CD4-positive, alpha-beta memory T cell (primary cell): Measurements from ENCODE around the gene PHAX. TPM values are rescaled to one million over a fixed set of nuclear protein-coding genes. Genes with fewer than 3 reads are reported as not detected.
"Not testable (repeated sequence)": the region's sequence is repeated elsewhere in the genome, so short reads cannot be mapped to it uniquely, and the experiment has no call there.

Source experiments
- CTCF ChIA-PET: fragments of 350-600 bp; sonication (Branson Sonifier 250); formaldehyde crosslinking; loops from one replicate; lab custom pipeline; 2021; ENCODE audit warnings: inconsistent platforms; ENCODE audit not compliant: partially characterized antibody; lab: Charles Lee
- POLR2A ChIA-PET: fragments of 350-600 bp; sonication (Branson Sonifier 250); formaldehyde crosslinking; loops from one replicate; lab custom pipeline; 2021; ENCODE audit not compliant: partially characterized antibody; lab: Charles Lee
- DNase-seq, 5 donors: peaks; one replicate each; pipeline versions ENCODE4 v3.0.0 to v3.0.0-alpha.2; 2020 to 2022; ENCODE audit warnings: mixed read lengths in 1 of 5
- H3K27ac ChIP-seq: one replicate; pipeline ENCODE4 v1.7.0; 2013; ENCODE audit warnings: low read depth, low read length
- H3K27me3 ChIP-seq: 2 replicates; pipeline ENCODE4 v1.7.0; 2013; ENCODE audit warnings: mild to moderate bottlenecking, low read length, moderate library complexity; ENCODE audit not compliant: insufficient read depth
- H3K36me3 ChIP-seq: 2 replicates; pipeline ENCODE4 v1.7.0; 2013; ENCODE audit warnings: mild to moderate bottlenecking, low read length, moderate library complexity; ENCODE audit not compliant: insufficient read depth
- H3K4me1 ChIP-seq: 2 replicates; pipeline ENCODE4 v1.7.0; 2013; ENCODE audit warnings: mild to moderate bottlenecking, low read length, moderate library complexity; ENCODE audit not compliant: insufficient read depth
- H3K4me3 ChIP-seq, 2 donors: one replicate each; pipeline ENCODE4 v1.7.0; 2013; ENCODE audit warnings: low read length in 2 of 2, mild to moderate bottlenecking in 1 of 2
- H3K9me3 ChIP-seq, 2 donors: one replicate each; pipeline ENCODE4 v1.7.0; 2013; ENCODE audit warnings: low read length in 2 of 2, control low read depth in 1 of 2; ENCODE audit not compliant: control insufficient read depth in 1 of 2
- H3K27ac Mint-ChIP-seq, 7 donors: one replicate each; pipeline ENCODE4 v1.8.0; 2020 to 2021; ENCODE audit warnings: mixed read lengths in 7 of 7, mild to moderate bottlenecking in 6 of 7, inconsistent platforms in 3 of 7, moderate library complexity in 3 of 7
- H3K27me3 Mint-ChIP-seq, 2 donors: one replicate each; pipeline ENCODE4 v1.8.0; 2020 to 2021; ENCODE audit warnings: mixed read lengths in 2 of 2
- H3K36me3 Mint-ChIP-seq, 2 donors: one replicate each; pipeline ENCODE4 v1.8.0; 2020 to 2021; ENCODE audit warnings: mixed read lengths in 2 of 2, inconsistent platforms in 1 of 2, mild to moderate bottlenecking in 1 of 2
- H3K4me1 Mint-ChIP-seq, 4 donors: one replicate each; pipeline ENCODE4 v1.8.0; 2020 to 2021; ENCODE audit warnings: mixed read lengths in 4 of 4, mild to moderate bottlenecking in 1 of 4
- H3K4me3 Mint-ChIP-seq, 8 donors: one replicate each; pipeline ENCODE4 v1.8.0; 2020 to 2021; ENCODE audit warnings: mixed read lengths in 8 of 8, mild to moderate bottlenecking in 7 of 8, moderate library complexity in 6 of 8, inconsistent platforms in 3 of 8
- H3K9me3 Mint-ChIP-seq, 8 donors: one replicate each; pipeline ENCODE4 v1.8.0; 2020 to 2021; ENCODE audit warnings: mixed read lengths in 8 of 8, mild to moderate bottlenecking in 5 of 8, inconsistent platforms in 3 of 8, moderate library complexity in 1 of 8
- intact Hi-C: fragments of 100-400 bp; cut with micrococcal nuclease; formaldehyde crosslinking; loops from one replicate; pipeline ENCODE4 v1.15.1; 2023
- polyA plus RNA-seq, 2 donors: library from polyadenylated mRNA; unstranded; fragments of 300-500 nt; fragmentation: Illumina TruSeq; gene quantifications; one replicate each; pipeline ENCODE4 v1.2.3, GENCODE V29; 2021
- total RNA-seq, 2 experiments: library from RNA; stranded (reverse); gene quantifications; one replicate each; pipeline ENCODE4 v1.2.3, GENCODE V29; 2021

The PHAX gene
- total and polyA plus RNA-seq, 4 experiments from 2014 or later: 41.2 to 112 (median 51.7) TPM

- H3K4me1 Mint-ChIP-seq: no peaks in the 10 kb centered on the region
- Histone ChIP-seq H3K27me3 (no peaks in the 10 kb centered on the region), H3K4me1 (no peaks in the 10 kb centered on the region), H3K27ac (no peak overlapping the region), H3K36me3 (no peaks in the 10 kb centered on the region), H3K9me3 (no peaks in the 10 kb centered on the region), H3K4me3 (no peak overlapping the region)
- H3K9me3 Mint-ChIP-seq: peaks cover 0 to 9% (median 7%) of the 10 kb centered on the region in 8 donors
- intact Hi-C loops: no loop called here
- no peaks in the 10 kb centered on the region for H3K27me3 Mint-ChIP-seq
- POLR2A ChIA-PET: no interaction called here
- no peak for DNase-seq
- no peaks in the 10 kb centered on the region for H3K36me3 Mint-ChIP-seq
- H3K4me3 Mint-ChIP-seq: no peak overlapping the region
- H3K27ac Mint-ChIP-seq: no peak overlapping the region
- CTCF ChIA-PET: no interaction called here
Observed at GRCh38 chr5:126641387-126641786, 40.6 kb downstream of the PHAX start.

GRCh38 chr5:126645132-126645531, 44.4 kb downstream of the PHAX start:
- Histone ChIP-seq H3K27ac (no peak overlapping the region), H3K36me3 (no peaks in the 10 kb centered on the region), H3K4me1 (no peaks in the 10 kb centered on the region), H3K9me3 (no peaks in the 10 kb centered on the region), H3K4me3 (no peak overlapping the region), H3K27me3 (no peaks in the 10 kb centered on the region)
- Mint-ChIP-seq H3K27ac (no peak overlapping the region), H3K36me3 (no peaks in the 10 kb centered on the region), H3K4me1 (no peaks in the 10 kb centered on the region), H3K9me3 (peaks cover 0 to 9% (median 7%) of the 10 kb centered on the region in 8 donors), H3K4me3 (no peak overlapping the region), H3K27me3 (peaks cover 4 to 7% of the 10 kb centered on the region in 2 donors)
- ChIA-PET POLR2A (no interaction called here), CTCF (no interaction called here)
- no peak for DNase-seq
- intact Hi-C loops: no loop called here

GRCh38 chr5:126647071-126647470, 46.3 kb downstream of the PHAX start:
- CTCF ChIA-PET: interaction anchor here (0.9 kb wide), 1 partner anchor 9 kb away, joined by 7 read pairs; no protein-coding TSS in a partner anchor
- POLR2A ChIA-PET: no interaction called here
- Mint-ChIP-seq H3K4me3 (no peak overlapping the region), H3K27ac (no peak overlapping the region), H3K27me3 (peaks cover 5 to 7% of the 10 kb centered on the region in 2 donors), H3K36me3 (no peaks in the 10 kb centered on the region), H3K4me1 (no peaks in the 10 kb centered on the region), H3K9me3 (peaks cover 0 to 9% (median 7%) of the 10 kb centered on the region in 8 donors)
- no peaks in the 10 kb centered on the region for H3K27me3 ChIP-seq
- intact Hi-C loops: no loop called here
- H3K36me3 ChIP-seq: no peaks in the 10 kb centered on the region
- no peaks in the 10 kb centered on the region for H3K4me1 ChIP-seq
- H3K4me3 ChIP-seq: no peak overlapping the region
- no peak overlapping the region for H3K27ac ChIP-seq
- no peaks in the 10 kb centered on the region for H3K9me3 ChIP-seq
- no peak for DNase-seq

GRCh38 chr5:126648471-126648870, 47.7 kb downstream of the PHAX start:
- Histone ChIP-seq H3K9me3 (no peaks in the 10 kb centered on the region), H3K36me3 (no peaks in the 10 kb centered on the region), H3K4me1 (no peaks in the 10 kb centered on the region), H3K4me3 (no peak overlapping the region), H3K27ac (no peak overlapping the region), H3K27me3 (no peaks in the 10 kb centered on the region)
- CTCF ChIA-PET: no interaction called here
- Mint-ChIP-seq H3K27me3 (peaks cover 5 to 7% of the 10 kb centered on the region in 2 donors), H3K27ac (no peak overlapping the region), H3K9me3 (peaks cover 0 to 9% (median 7%) of the 10 kb centered on the region in 8 donors), H3K4me3 (no peak overlapping the region), H3K4me1 (no peaks in the 10 kb centered on the region), H3K36me3 (no peaks in the 10 kb centered on the region)
- DNase-seq: no peak
- POLR2A ChIA-PET: no interaction called here
- intact Hi-C loops: no loop called here

DNA sequence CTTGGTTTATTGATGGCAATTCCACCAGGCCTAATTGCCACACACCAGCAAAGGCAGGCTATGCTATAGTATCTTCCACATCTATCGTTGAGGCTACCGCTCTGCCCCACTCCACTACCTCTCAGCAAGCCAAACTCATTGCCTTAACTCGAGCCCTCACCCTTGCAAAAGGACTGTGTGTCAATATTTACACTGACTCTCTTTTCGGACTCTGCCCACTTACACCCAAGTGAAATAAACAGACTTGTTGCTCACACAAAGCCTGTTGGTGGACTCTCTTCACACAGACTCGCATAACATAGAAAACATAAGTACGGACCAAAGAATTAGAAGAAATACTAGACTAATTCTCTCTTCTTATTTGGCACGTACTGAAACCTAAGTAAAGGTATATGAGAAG, 48.3 kb downstream of the PHAX start:
- H3K4me1 ChIP-seq, H3K36me3 ChIP-seq, H3K4me3 ChIP-seq, DNase-seq, H3K27me3 ChIP-seq, H3K9me3 ChIP-seq, H3K27me3 Mint-ChIP-seq, POLR2A ChIA-PET, CTCF ChIA-PET, H3K27ac Mint-ChIP-seq, H3K27ac ChIP-seq, H3K4me3 Mint-ChIP-seq, H3K9me3 Mint-ChIP-seq, H3K36me3 Mint-ChIP-seq, H3K4me1 Mint-ChIP-seq, intact Hi-C loops: not testable (repeated sequence)

- H3K9me3 Mint-ChIP-seq, H3K27ac ChIP-seq, H3K4me3 Mint-ChIP-seq, H3K9me3 ChIP-seq, H3K27me3 Mint-ChIP-seq, intact Hi-C loops, H3K36me3 Mint-ChIP-seq, H3K36me3 ChIP-seq, H3K4me3 ChIP-seq, H3K27me3 ChIP-seq, H3K4me1 ChIP-seq, CTCF ChIA-PET, POLR2A ChIA-PET, DNase-seq, H3K27ac Mint-ChIP-seq, H3K4me1 Mint-ChIP-seq: not testable (repeated sequence)
Observed at GRCh38 chr5:126649709-126650108, 49.0 kb downstream of the PHAX start.

DNA sequence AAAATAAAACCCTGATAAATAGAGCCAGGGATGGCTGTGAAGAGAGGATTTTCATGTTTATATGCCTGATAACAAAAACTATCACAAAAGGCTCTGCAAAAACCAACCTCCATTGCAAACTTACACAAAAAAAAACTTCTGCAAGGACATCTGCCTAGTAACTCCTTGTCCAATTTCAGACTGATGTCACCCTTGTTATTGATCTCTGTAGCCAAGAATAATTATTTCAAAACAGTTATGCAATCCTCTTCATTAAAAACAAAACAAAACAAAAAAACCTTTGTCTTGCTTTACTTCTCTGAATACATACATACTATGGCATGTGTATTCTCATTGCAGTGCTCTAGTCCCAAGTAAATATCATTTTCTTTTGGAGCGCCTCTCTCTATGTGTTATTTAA, 49.7 kb downstream of the PHAX start:
- H3K4me1 ChIP-seq: no peaks in the 10 kb centered on the region
- no peak for DNase-seq
- Mint-ChIP-seq H3K27me3 (peaks cover 5 to 7% of the 10 kb centered on the region in 2 donors), H3K36me3 (no peaks in the 10 kb centered on the region), H3K9me3 (peaks cover 0 to 5% (median 2%) of the 10 kb centered on the region in 8 donors), H3K27ac (no peak overlapping the region), H3K4me3 (no peak overlapping the region), H3K4me1 (no peaks in the 10 kb centered on the region)
- H3K36me3 ChIP-seq: no peaks in the 10 kb centered on the region
- intact Hi-C loops: no loop called here
- H3K4me3 ChIP-seq: no peak overlapping the region
- ChIA-PET POLR2A (no interaction called here), CTCF (no interaction called here)
- no peak overlapping the region for H3K27ac ChIP-seq
- H3K9me3 ChIP-seq: no peaks in the 10 kb centered on the region
- peaks cover 1% of the 10 kb centered on the region for H3K27me3 ChIP-seq
